Measurements from ENCODE around the gene RCN2. TPM values are rescaled to one million over a fixed set of nuclear protein-coding genes. Genes with fewer than 3 reads are reported as not detected.
"Not testable (repeated sequence)": the region's sequence is repeated elsewhere in the genome, so short reads cannot be mapped to it uniquely, and the experiment has no call there.

RCN2 gene
- total RNA-seq, 1 experiment from 2014 or later, result 180 TPM

- in situ Hi-C loops (cut with HindIII; ENCODE audit: low sequenced_read_pairs), result no loop called here
- no peak for DNase-seq (ENCODE audit: low spot score)
Observed at GRCh38 chr15:76929011-76929760, 2.4 kb upstream of the RCN2 start.

- in situ Hi-C loops (cut with HindIII; ENCODE audit: low sequenced_read_pairs), result no loop called here
- no peak for DNase-seq (ENCODE audit: low spot score)
Observed at GRCh38 chr15:76930831-76931396, 635 bp upstream of the RCN2 start.

- in situ Hi-C loops (cut with HindIII; ENCODE audit: low sequenced_read_pairs), result no loop called here
Observed at GRCh38 chr15:76932135-76932966, 802 bp downstream of the RCN2 start.

GRCh38 chr15:76935620-76936019 lies 4.1 kb downstream of the RCN2 start:
- in situ Hi-C loops (cut with HindIII; ENCODE audit: low sequenced_read_pairs), result no loop called here
- DNase-seq (ENCODE audit: low spot score), result no peak

More at GRCh38 chr15:76932135-76932966, 802 bp downstream of the RCN2 start:
- peak; percentile 21 for DNase-seq (ENCODE audit: low spot score)

GRCh38 chr15:76936671-76937070 lies 5.1 kb downstream of the RCN2 start:
- no peak for DNase-seq (ENCODE audit: low spot score)
- in situ Hi-C loops (cut with HindIII; ENCODE audit: low sequenced_read_pairs), result no loop called here

DNA sequence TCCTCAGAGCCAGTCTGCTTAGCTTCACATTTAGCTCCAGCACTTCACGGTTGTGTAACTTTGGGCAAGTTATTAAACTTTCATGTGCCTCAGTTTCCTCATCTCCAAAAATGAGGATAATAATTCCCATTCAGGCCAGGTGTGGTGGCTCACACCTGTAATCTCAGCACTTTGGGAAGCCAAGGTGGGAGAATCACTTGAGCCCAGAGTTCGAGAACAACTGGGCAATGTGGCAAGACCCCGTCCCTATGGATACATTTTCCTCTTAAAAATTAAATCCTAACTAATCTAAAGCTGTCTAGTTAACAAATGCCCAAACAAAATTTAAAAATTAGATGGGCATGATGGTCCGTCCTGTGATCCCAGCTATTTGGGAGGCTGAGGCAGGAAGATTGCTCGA lies 7.2 kb downstream of the RCN2 start:
- in situ Hi-C loops (cut with HindIII; ENCODE audit: low sequenced_read_pairs), result no loop called here
- no peak for DNase-seq (ENCODE audit: low spot score)

DNA sequence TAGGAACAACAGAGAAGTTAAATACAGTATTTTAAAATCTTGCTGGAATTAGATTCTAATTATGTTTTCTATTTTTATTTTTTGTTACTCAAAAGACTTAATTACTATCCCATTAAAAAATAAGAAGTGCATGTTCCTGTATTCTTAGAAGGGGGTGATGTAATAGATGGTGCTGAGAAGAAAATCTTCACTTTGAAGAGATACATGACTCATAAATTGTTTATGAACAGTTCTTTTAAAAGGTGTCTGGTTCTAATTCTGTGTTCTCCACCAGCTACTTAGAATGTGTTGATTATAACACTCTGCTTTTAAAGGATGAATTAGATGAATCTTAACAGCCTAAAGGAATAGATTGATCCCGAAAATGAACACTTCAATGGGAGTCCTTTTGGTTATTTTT lies 8.2 kb downstream of the RCN2 start:
- no peak for DNase-seq (ENCODE audit: low spot score)
- in situ Hi-C loops (cut with HindIII; ENCODE audit: low sequenced_read_pairs), result no loop called here

GRCh38 chr15:76941636-76942035 lies 10.1 kb downstream of the RCN2 start:
- DNase-seq (ENCODE audit: low spot score), result no peak
- in situ Hi-C loops (cut with HindIII; ENCODE audit: low sequenced_read_pairs), result no loop called here

DNA sequence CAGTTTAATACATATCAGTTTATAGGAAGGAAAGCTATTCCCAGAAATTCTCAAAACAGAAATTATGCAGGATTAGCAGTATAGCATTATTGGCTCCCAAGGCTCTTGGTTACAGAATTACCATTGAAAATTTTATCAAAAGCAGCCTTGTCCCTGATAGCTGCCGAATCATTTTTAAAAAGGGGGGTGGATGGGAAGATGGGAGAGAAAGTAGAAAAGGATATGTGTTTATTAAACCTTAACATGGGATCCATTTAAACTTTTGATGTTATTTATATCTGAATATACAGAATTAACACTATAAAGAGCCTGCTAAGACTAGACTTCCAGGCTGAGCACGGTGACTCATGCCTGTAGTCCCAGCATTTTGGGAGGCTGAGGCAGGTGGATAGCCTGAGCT lies 10.8 kb downstream of the RCN2 start:
- in situ Hi-C loops (cut with HindIII; ENCODE audit: low sequenced_read_pairs), result no loop called here
- DNase-seq (ENCODE audit: low spot score), result no peak

DNA sequence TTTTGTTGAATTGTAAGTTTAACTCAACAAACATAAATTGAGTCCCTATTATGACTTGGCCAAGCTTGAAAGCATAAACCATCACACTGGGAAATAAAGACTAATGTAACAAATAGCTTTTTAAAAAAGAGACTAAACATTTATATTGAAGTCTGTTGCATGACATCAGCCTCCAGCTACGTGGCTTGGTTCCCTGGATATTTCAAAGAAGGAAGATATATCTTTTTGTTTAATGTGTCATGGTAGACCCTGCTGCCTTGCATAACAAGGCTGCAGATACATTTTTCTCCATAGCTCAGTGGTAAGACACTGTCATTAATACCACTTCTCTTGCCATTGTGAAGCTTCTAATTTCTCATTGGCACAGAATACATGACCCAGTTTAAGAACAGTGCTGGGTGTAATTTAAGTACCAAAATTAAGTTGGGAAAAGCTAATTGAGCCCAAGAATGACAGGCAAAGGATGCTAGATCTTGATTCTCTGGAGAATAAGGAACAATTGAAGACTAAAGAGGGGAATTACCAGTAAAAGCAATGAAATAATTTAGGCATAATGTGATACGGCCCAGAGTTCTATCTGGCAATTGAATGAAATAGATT lies 14.0 kb downstream of the RCN2 start:
- in situ Hi-C loops (cut with HindIII; ENCODE audit: low sequenced_read_pairs), result no loop called here
- no peak for DNase-seq (ENCODE audit: low spot score)

DNA sequence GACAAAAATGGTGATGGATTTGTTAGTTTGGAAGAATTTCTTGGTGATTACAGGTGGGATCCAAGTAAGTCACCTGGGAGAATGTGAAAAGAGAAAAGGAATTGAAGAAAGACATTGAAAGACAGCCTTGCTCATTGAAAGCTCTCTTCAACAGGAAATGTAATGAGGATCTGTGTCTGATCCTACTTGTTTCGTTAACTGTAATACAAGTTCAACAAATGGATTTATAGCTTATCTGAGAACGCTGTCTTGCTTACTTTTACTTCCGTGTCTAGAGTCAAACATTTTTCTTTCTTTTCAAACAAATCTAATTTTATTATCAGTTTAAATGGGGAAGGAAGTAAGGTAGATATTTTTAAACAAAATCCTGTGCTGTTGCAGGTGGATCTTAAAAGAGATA lies 15.9 kb downstream of the RCN2 start:
- in situ Hi-C loops (cut with HindIII; ENCODE audit: low sequenced_read_pairs), result no loop called here

DNA sequence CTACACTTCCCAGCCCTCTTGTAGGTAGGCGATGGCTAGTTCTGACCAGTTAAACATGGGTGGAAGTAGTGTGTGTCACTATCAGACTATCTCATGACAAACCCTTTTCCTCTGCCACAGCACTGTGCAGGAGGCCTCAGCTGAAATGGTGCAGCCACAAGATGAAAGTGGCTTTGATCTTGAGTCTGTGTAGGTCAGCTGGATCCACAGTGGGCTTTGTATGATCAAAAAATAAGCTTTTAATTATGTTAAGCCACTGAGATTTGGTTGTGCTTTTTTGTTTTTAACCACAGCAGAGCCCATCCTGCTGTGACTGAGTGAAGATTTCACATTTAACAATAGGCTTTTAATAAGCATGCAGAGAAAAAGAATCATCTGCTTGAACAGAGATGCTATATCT lies 19.7 kb downstream of the RCN2 start:
- DNase-seq (ENCODE audit: low spot score), result no peak
- in situ Hi-C loops (cut with HindIII; ENCODE audit: low sequenced_read_pairs), result no loop called here

More for the DNA sequence above, 15.9 kb downstream of the RCN2 start:
- DNase-seq (ENCODE audit: low spot score), result no peak

- in situ Hi-C loops (cut with HindIII; ENCODE audit: low sequenced_read_pairs), result no loop called here
Observed at GRCh38 chr15:76953913-76954312, 22.4 kb downstream of the RCN2 start.

DNA sequence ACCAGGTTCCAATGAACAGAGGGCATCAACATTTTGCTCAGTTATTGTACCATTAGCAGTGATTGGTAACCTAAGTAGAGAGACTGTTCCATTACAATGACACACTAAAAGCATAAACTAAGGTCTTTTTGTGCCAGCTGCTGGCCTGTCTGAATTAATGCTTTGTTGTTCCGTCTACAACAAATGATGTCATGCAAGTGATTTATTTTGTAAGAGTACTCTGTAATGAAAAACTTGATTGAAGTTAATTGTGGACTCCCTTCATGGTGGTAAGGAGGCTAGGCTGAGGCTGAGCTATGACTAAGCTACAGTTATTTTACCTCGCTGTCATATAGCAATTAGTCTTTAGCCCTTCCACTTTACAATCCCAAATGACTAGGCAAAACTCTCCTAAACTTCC lies 23.2 kb downstream of the RCN2 start:
- DNase-seq (ENCODE audit: low spot score), result no peak
- in situ Hi-C loops (cut with HindIII; ENCODE audit: low sequenced_read_pairs), result no loop called here

More at GRCh38 chr15:76953913-76954312, 22.4 kb downstream of the RCN2 start:
- no peak for DNase-seq (ENCODE audit: low spot score)

DNA sequence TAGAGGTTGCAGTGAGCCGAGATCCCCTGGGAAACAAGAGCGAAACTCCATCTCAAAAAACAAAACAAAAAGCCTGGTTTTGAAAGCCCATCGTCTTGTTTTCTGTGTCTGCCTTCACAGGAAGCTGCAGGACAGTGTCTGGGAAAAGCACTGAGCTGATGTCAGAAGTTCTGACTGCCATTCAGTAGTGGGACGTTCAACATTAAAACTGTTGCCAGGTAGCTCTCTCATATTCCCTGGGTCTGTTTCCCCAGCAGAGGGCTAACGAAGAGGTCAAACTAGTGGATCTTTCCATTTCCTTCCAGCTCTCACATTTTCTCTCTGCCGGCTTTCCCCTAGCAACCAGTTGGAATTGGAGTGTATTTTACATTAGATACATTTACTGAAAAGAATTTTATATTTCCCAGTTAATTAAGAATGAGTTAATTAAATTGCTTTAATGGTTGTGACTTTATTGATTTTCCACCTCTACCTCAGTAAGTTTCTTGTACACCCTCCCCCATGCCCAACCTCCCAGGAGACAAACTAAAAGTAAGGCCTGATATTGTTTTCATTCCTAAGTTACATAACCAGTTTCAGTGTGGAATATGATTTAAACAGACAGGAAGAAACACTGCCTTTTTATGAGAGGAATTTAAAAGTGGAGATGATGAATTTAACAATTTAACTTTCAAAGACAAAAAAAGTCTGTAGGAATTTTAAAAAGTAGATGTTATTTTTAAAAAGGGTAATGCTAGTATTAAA lies 29.9 kb downstream of the RCN2 start:
- in situ Hi-C loops (cut with HindIII; ENCODE audit: low sequenced_read_pairs), result no loop called here
- DNase-seq (ENCODE audit: low spot score), result no peak

GRCh38 chr15:76962337-76963013 lies 30.9 kb downstream of the RCN2 start:
- in situ Hi-C loops (cut with HindIII; ENCODE audit: low sequenced_read_pairs), result no loop called here
- DNase-seq (ENCODE audit: low spot score), result no peak

DNA sequence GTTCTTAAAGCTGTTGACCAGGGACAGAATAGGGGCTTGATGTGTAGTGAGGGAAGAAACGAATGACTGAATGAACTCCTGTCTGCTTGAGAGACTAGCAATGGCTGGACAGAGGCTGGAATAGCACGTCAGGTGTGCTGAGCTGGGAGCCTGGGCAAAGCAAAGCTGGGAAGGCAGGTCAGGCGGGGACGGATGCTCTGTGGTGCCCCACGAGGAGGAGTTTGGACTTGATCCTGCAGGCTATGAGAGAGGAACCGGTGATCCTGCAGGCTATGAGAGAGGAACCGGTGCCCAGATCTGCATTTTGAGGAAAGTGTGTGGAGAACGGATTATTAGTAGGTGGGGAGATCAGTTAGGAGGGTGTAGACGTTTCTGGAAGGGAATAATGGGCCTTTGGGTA lies 32.0 kb downstream of the RCN2 start:
- in situ Hi-C loops (cut with HindIII; ENCODE audit: low sequenced_read_pairs), result no loop called here

DNA sequence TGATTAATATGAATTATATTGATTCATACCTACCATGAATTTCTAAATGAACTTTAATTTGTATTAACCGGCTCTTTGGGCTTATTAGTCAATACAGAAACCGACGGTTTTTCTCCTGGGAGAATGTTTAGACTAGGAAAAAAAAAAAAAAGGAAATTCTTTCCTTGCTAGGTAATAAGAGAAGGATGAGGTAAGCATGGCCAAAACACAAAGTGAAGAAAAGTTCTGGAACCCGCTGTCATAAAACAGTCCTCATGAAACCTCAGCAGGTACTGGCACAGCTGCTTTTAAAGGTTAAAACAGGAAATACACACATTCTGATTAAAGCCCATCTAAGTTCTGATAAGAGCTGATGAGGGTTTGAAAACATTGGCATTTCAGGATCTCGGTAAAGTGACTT lies 32.6 kb downstream of the RCN2 start:
- in situ Hi-C loops (cut with HindIII; ENCODE audit: low sequenced_read_pairs), result no loop called here
- no peak for DNase-seq (ENCODE audit: low spot score)

More for the DNA sequence above, 32.0 kb downstream of the RCN2 start:
- no peak for DNase-seq (ENCODE audit: low spot score)

DNA sequence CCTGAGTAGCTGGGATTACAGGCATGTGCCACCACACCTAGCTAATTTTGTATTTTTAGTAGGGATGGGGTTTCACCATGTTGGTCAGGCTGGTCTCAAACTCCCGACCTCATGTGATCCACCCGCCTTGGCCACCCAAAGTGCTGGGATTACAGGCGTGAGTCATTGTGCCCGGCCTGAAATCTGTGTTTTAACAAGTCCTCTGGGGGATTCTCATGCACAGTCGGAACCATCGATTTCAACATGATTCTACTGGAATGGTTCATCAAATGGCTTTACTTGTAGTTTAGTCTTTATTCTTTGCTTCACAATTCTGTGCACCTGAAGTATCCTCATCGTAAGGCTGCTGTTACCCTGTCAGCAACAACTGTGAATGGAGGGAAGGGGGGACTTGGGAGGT lies 34.5 kb downstream of the RCN2 start:
- in situ Hi-C loops (cut with HindIII; ENCODE audit: low sequenced_read_pairs); DNase-seq (ENCODE audit: low spot score): not testable (repeated sequence)
